ENCODE data around the gene ZBTB18. TPM values are rescaled to one million over a fixed set of nuclear protein-coding genes. Genes with fewer than 3 reads are reported as not detected.

ZBTB18 gene
- total and polyA plus RNA-seq, 2 donors (not counting 1 experiment from before 2014, with no cell fraction given): 38.4 to 130 TPM

- H3K27ac Mint-ChIP-seq: no peak overlapping the region
- Histone ChIP-seq H3K27me3 (replicated peaks in 1 of 4; ENCODE audit: control extremely low read depth in 1 of 4, control insufficient read depth in 3 of 4, insufficient read depth in 4 of 4, low read length in 3 of 4) (peaks cover 0 to 7% (median 0%) of the 10 kb centered on the region in 4 experiments), H3K36me3 (replicated peaks in 1 of 2; ENCODE audit: control extremely low read depth in 1 of 2, control insufficient read depth in 1 of 2, extremely low read depth in 1 of 2, insufficient read depth in 2 of 2, low read length in 1 of 2) (no peaks in the 10 kb centered on the region), H3K4me2 (replicated peaks; ENCODE audit: low read depth, low read length, poor library complexity, severe bottlenecking) (no peak overlapping the region), H3K4me1 (ENCODE audit: control insufficient read depth in 2 of 2, insufficient read depth in 2 of 2, low read length in 2 of 2) (no peaks in the 10 kb centered on the region), H3K79me2 (ENCODE audit: control insufficient read depth, insufficient read depth, low read length) (no peaks in the 10 kb centered on the region), H3K27ac (ENCODE audit: low read length in 2 of 2) (no peak overlapping the region), H3K9ac (ENCODE audit: low read length) (no peak overlapping the region), H3K9me3 (ENCODE audit: control extremely low read depth in 1 of 3, control insufficient read depth in 2 of 3, insufficient read depth in 1 of 3, low read length in 2 of 3) (no peaks in the 10 kb centered on the region), H4K20me1 (ENCODE audit: control insufficient read depth, insufficient read depth, low read length, poor library complexity, severe bottlenecking) (no peaks in the 10 kb centered on the region), H2AFZ (ENCODE audit: insufficient read depth, low read depth, low read length, poor library complexity, severe bottlenecking) (no peak overlapping the region), H3K4me3 (ENCODE audit: control extremely low read depth in 1 of 5, extremely low read depth in 1 of 5, insufficient read depth in 1 of 5, low read depth in 2 of 5, low read length in 4 of 5) (no peak overlapping the region)
- intact Hi-C loops (cut with micrococcal nuclease): no loop called here
- ChIA-PET CTCF (no interaction called here), POLR2A (no interaction called here)
- no peaks in the 10 kb centered on the region for H3K4me1 Mint-ChIP-seq
- DNase-seq (no peak), ATAC-seq (ENCODE audit: low read depth) (no peak)
- H3K9me3 Mint-ChIP-seq (ENCODE audit: insufficient read depth): no peaks in the 10 kb centered on the region
- peaks cover 14% of the 10 kb centered on the region for H3K27me3 Mint-ChIP-seq
- H3K4me3 Mint-ChIP-seq: no peak overlapping the region
- WGBS (ENCODE audit: insufficient coverage): 86% methylated on average over 5 of the region's 11 CpGs
- TF ChIP-seq, protein P1, sequence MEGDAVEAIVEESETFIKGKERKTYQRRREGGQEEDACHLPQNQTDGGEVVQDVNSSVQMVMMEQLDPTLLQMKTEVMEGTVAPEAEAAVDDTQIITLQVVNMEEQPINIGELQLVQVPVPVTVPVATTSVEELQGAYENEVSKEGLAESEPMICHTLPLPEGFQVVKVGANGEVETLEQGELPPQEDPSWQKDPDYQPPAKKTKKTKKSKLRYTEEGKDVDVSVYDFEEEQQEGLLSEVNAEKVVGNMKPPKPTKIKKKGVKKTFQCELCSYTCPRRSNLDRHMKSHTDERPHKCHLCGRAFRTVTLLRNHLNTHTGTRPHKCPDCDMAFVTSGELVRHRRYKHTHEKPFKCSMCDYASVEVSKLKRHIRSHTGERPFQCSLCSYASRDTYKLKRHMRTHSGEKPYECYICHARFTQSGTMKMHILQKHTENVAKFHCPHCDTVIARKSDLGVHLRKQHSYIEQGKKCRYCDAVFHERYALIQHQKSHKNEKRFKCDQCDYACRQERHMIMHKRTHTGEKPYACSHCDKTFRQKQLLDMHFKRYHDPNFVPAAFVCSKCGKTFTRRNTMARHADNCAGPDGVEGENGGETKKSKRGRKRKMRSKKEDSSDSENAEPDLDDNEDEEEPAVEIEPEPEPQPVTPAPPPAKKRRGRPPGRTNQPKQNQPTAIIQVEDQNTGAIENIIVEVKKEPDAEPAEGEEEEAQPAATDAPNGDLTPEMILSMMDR (IDR thresholded peaks at IDR 0.05): no peak
- no peak for TF ChIP-seq EZH2 (IDR thresholded peaks at IDR 0.05; ENCODE audit: borderline replicate concordance, insufficient read depth, low read depth, low read length, poor library complexity, severe bottlenecking)
Measured at GRCh38 chr1:244092964-244093638, 42.0 kb downstream of the ZBTB18 start.

GRCh38 chr1:244094880-244095528 lies 43.9 kb downstream of the ZBTB18 start:
- Mint-ChIP-seq H3K4me1 (no peaks in the 10 kb centered on the region), H3K27ac (no peak overlapping the region), H3K9me3 (ENCODE audit: insufficient read depth) (no peaks in the 10 kb centered on the region), H3K27me3 (peaks cover 18% of the 10 kb centered on the region), H3K4me3 (no peak overlapping the region)
- ATAC-seq (ENCODE audit: low read depth) (no peak), DNase-seq (no peak)
- 83% methylated on average over 7 of the region's 9 CpGs for WGBS (ENCODE audit: insufficient coverage)
- POLR2A ChIA-PET: no interaction called here
- TF ChIP-seq, protein P1 (IDR thresholded peaks at IDR 0.05): no peak
- no peak for TF ChIP-seq EZH2 (IDR thresholded peaks at IDR 0.05; ENCODE audit: borderline replicate concordance, insufficient read depth, low read depth, low read length, poor library complexity, severe bottlenecking)
- Histone ChIP-seq H3K79me2 (ENCODE audit: control insufficient read depth, insufficient read depth, low read length) (no peaks in the 10 kb centered on the region), H3K27me3 (replicated peaks in 1 of 4; ENCODE audit: control extremely low read depth in 1 of 4, control insufficient read depth in 3 of 4, insufficient read depth in 4 of 4, low read length in 3 of 4) (peaks cover 0 to 7% (median under 1%) of the 10 kb centered on the region in 4 experiments), H3K4me3 (ENCODE audit: control extremely low read depth in 1 of 5, extremely low read depth in 1 of 5, insufficient read depth in 1 of 5, low read depth in 2 of 5, low read length in 4 of 5) (no peak overlapping the region), H4K20me1 (ENCODE audit: control insufficient read depth, insufficient read depth, low read length, poor library complexity, severe bottlenecking) (no peaks in the 10 kb centered on the region), H3K4me1 (ENCODE audit: control insufficient read depth in 2 of 2, insufficient read depth in 2 of 2, low read length in 2 of 2) (no peaks in the 10 kb centered on the region), H3K36me3 (replicated peaks in 1 of 2; ENCODE audit: control extremely low read depth in 1 of 2, control insufficient read depth in 1 of 2, extremely low read depth in 1 of 2, insufficient read depth in 2 of 2, low read length in 1 of 2) (no peaks in the 10 kb centered on the region), H3K9me3 (ENCODE audit: control extremely low read depth in 1 of 3, control insufficient read depth in 2 of 3, insufficient read depth in 1 of 3, low read length in 2 of 3) (peaks cover 0 to 2% (median 0%) of the 10 kb centered on the region in 3 donors), H3K9ac (ENCODE audit: low read length) (no peak overlapping the region), H2AFZ (ENCODE audit: insufficient read depth, low read depth, low read length, poor library complexity, severe bottlenecking) (no peak overlapping the region), H3K4me2 (replicated peaks; ENCODE audit: low read depth, low read length, poor library complexity, severe bottlenecking) (no peak overlapping the region), H3K27ac (ENCODE audit: low read length in 2 of 2) (no peak overlapping the region)
- CTCF ChIA-PET: no interaction called here
- intact Hi-C loops (cut with micrococcal nuclease): no loop called here

Data from B cell (primary cell).